Stimulated activated memory B cell treated with anti-CD40 and anti-IgM and Interleukin-4, amounts not matched to agents 10 μg/mL and 1 μg/mL and 100 μg/mL, for 72 hours (primary cell): ENCODE data around the gene AGR2.

Source experiments
- ATAC-seq: fragments of 150-1000 bp; cut with Tn5 transposase; 2 replicates; pipeline ENCODE4 v1.10.0; 2021
- H3K27ac Mint-ChIP-seq: one replicate; pipeline ENCODE4 v1.8.0; 2022; ENCODE audit warnings: mild to moderate bottlenecking, mixed read lengths
- H3K27me3 Mint-ChIP-seq: one replicate; pipeline ENCODE4 v1.8.0; 2022; ENCODE audit warnings: mixed read lengths
- H3K36me3 Mint-ChIP-seq: one replicate; pipeline ENCODE4 v1.8.0; 2022; ENCODE audit warnings: mixed read lengths
- H3K4me1 Mint-ChIP-seq: one replicate; pipeline ENCODE4 v1.8.0; 2022; ENCODE audit warnings: mixed read lengths
- H3K4me3 Mint-ChIP-seq: one replicate; pipeline ENCODE4 v1.8.0; 2022; ENCODE audit warnings: mild to moderate bottlenecking, moderate library complexity, mixed read lengths
- H3K9me3 Mint-ChIP-seq: one replicate; pipeline ENCODE4 v1.8.0; 2022; ENCODE audit warnings: mixed read lengths

Gene AGR2

GRCh38 chr7:16744518-16745250 is 60.1 kb downstream of the AGR2 start:
- no peaks in the 10 kb centered on the region for H3K9me3 Mint-ChIP-seq
- no peak overlapping the region for H3K4me3 Mint-ChIP-seq
- no peak overlapping the region for H3K27ac Mint-ChIP-seq
- ATAC-seq, result no peak
- H3K4me1 Mint-ChIP-seq, result no peaks in the 10 kb centered on the region
- no peaks in the 10 kb centered on the region for H3K27me3 Mint-ChIP-seq
- no peaks in the 10 kb centered on the region for H3K36me3 Mint-ChIP-seq

- no peaks in the 10 kb centered on the region for H3K27me3 Mint-ChIP-seq
These were observed 61.6 kb downstream of the AGR2 start for GRCh38 chr7:16743236-16743635.

GRCh38 chr7:16742547-16742946 is 62.3 kb downstream of the AGR2 start:
- no peaks in the 10 kb centered on the region for H3K9me3 Mint-ChIP-seq
- no peaks in the 10 kb centered on the region for H3K27me3 Mint-ChIP-seq
- no peaks in the 10 kb centered on the region for H3K4me1 Mint-ChIP-seq
- no peak for ATAC-seq
- no peak overlapping the region for H3K4me3 Mint-ChIP-seq
- H3K27ac Mint-ChIP-seq, result no peak overlapping the region
- H3K36me3 Mint-ChIP-seq, result no peaks in the 10 kb centered on the region

More at GRCh38 chr7:16743236-16743635, 61.6 kb downstream of the AGR2 start:
- Mint-ChIP-seq H3K27ac (no peak overlapping the region), H3K4me1 (no peaks in the 10 kb centered on the region), H3K36me3 (no peaks in the 10 kb centered on the region), H3K4me3 (no peak overlapping the region), H3K9me3 (no peaks in the 10 kb centered on the region)
- ATAC-seq, result no peak
